ENCODE results near the gene KHDC1. TPM values are rescaled to one million over a fixed set of nuclear protein-coding genes. Genes with fewer than 3 reads are reported as not detected.
"Not testable (repeated sequence)": the region's sequence is repeated elsewhere in the genome, so short reads cannot be mapped to it uniquely, and the experiment has no call there.

Gene KHDC1
- polyA plus RNA-seq, 1 donor (not counting 4 experiments of a cell fraction or from before 2014, with no cell fraction given): 0.55 TPM

GRCh38 chr6:73282871-73283270 lies 19.9 kb upstream of the KHDC1 start:
- peaks cover 5 to 8% of the 10 kb centered on the region in 2 experiments for H3K36me3 ChIP-seq (ENCODE audit: control insufficient read depth in 2 of 2, extremely low read depth in 1 of 2, insufficient read depth in 2 of 2, low read length in 2 of 2)
- TF ChIP-seq EZH2 (IDR thresholded peaks at IDR 0.05; ENCODE audit: low read length) (no peak), CTCF (optimal IDR thresholded peaks at IDR 0.05 in 1 of 3, IDR thresholded peaks at IDR 0.05 in 1 of 3, conservative IDR thresholded peaks at IDR 0.05 in 1 of 3; ENCODE audit: extremely low read depth in 1 of 3, insufficient read depth in 2 of 3, low read length in 3 of 3) (no peak)
- no peaks in the 10 kb centered on the region for H3K79me2 ChIP-seq (ENCODE audit: control insufficient read depth, insufficient read depth, low read length)
- no peak overlapping the region for H2AFZ ChIP-seq (ENCODE audit: control insufficient read depth, low read length)
- FAIRE-seq (no peak), DNase-seq (ENCODE audit: low read depth, low spot score) (no peak)
- no peak overlapping the region for H3K27ac ChIP-seq (ENCODE audit: control insufficient read depth, insufficient read depth, low read length)
- no peaks in the 10 kb centered on the region for H3K4me1 ChIP-seq (ENCODE audit: control insufficient read depth, extremely low read depth, insufficient read depth, low read length)
- no peaks in the 10 kb centered on the region for H3K9me3 ChIP-seq (ENCODE audit: control insufficient read depth, low read depth, low read length)
- H4K20me1 ChIP-seq (ENCODE audit: control insufficient read depth, extremely low read depth, insufficient read depth, low read length): no peaks in the 10 kb centered on the region
- dilution Hi-C loops (cut with MboI; ENCODE audit: extremely low pct_ligation_motif_present, low sequenced_read_pairs): no loop called here
- no peaks in the 10 kb centered on the region for H3K9me1 ChIP-seq (ENCODE audit: control insufficient read depth, extremely low read depth, insufficient read depth, low read length)
- no peak overlapping the region for H3K4me2 ChIP-seq (ENCODE audit: control insufficient read depth, extremely low read depth, insufficient read depth, low read depth, low read length)
- H3K27me3 ChIP-seq (ENCODE audit: control insufficient read depth, extremely low read depth, insufficient read depth, low read length): no peaks in the 10 kb centered on the region
- H3K4me3 ChIP-seq (ENCODE audit: control insufficient read depth in 2 of 3, extremely low read depth in 1 of 3, insufficient read depth in 2 of 3, low read depth in 1 of 3, low read length in 3 of 3): no peak overlapping the region
- no peak overlapping the region for H3K9ac ChIP-seq (ENCODE audit: control insufficient read depth, extremely low read depth, insufficient read depth, low read length)

GRCh38 chr6:73281684-73282083 lies 18.7 kb upstream of the KHDC1 start:
- H3K9ac ChIP-seq (ENCODE audit: control insufficient read depth, extremely low read depth, insufficient read depth, low read length); H4K20me1 ChIP-seq (ENCODE audit: control insufficient read depth, extremely low read depth, insufficient read depth, low read length); H3K79me2 ChIP-seq (ENCODE audit: control insufficient read depth, insufficient read depth, low read length); H3K4me1 ChIP-seq (ENCODE audit: control insufficient read depth, extremely low read depth, insufficient read depth, low read length); H3K9me1 ChIP-seq (ENCODE audit: control insufficient read depth, extremely low read depth, insufficient read depth, low read length); H3K4me2 ChIP-seq (ENCODE audit: control insufficient read depth, extremely low read depth, insufficient read depth, low read depth, low read length); H3K36me3 ChIP-seq (ENCODE audit: control insufficient read depth in 2 of 2, extremely low read depth in 1 of 2, insufficient read depth in 2 of 2, low read length in 2 of 2); dilution Hi-C loops (cut with MboI; ENCODE audit: extremely low pct_ligation_motif_present, low sequenced_read_pairs); H3K9me3 ChIP-seq (ENCODE audit: control insufficient read depth, low read depth, low read length); H3K4me3 ChIP-seq (ENCODE audit: control insufficient read depth in 2 of 3, extremely low read depth in 1 of 3, insufficient read depth in 2 of 3, low read depth in 1 of 3, low read length in 3 of 3); H3K27me3 ChIP-seq (ENCODE audit: control insufficient read depth, extremely low read depth, insufficient read depth, low read length); H2AFZ ChIP-seq (ENCODE audit: control insufficient read depth, low read length); DNase-seq (ENCODE audit: low read depth, low spot score); H3K27ac ChIP-seq (ENCODE audit: control insufficient read depth, insufficient read depth, low read length); FAIRE-seq: not testable (repeated sequence)

- H3K27me3 ChIP-seq (ENCODE audit: control insufficient read depth, extremely low read depth, insufficient read depth, low read length); FAIRE-seq; H3K9me3 ChIP-seq (ENCODE audit: control insufficient read depth, low read depth, low read length); H2AFZ ChIP-seq (ENCODE audit: control insufficient read depth, low read length); H3K36me3 ChIP-seq (ENCODE audit: control insufficient read depth in 2 of 2, extremely low read depth in 1 of 2, insufficient read depth in 2 of 2, low read length in 2 of 2); H3K9ac ChIP-seq (ENCODE audit: control insufficient read depth, extremely low read depth, insufficient read depth, low read length); dilution Hi-C loops (cut with MboI; ENCODE audit: extremely low pct_ligation_motif_present, low sequenced_read_pairs); H3K4me2 ChIP-seq (ENCODE audit: control insufficient read depth, extremely low read depth, insufficient read depth, low read depth, low read length); H4K20me1 ChIP-seq (ENCODE audit: control insufficient read depth, extremely low read depth, insufficient read depth, low read length); H3K4me3 ChIP-seq (ENCODE audit: control insufficient read depth in 2 of 3, extremely low read depth in 1 of 3, insufficient read depth in 2 of 3, low read depth in 1 of 3, low read length in 3 of 3); DNase-seq (ENCODE audit: low read depth, low spot score); H3K9me1 ChIP-seq (ENCODE audit: control insufficient read depth, extremely low read depth, insufficient read depth, low read length); H3K27ac ChIP-seq (ENCODE audit: control insufficient read depth, insufficient read depth, low read length): not testable (repeated sequence)
- peaks cover 20% of the 10 kb centered on the region for H3K4me1 ChIP-seq (ENCODE audit: control insufficient read depth, extremely low read depth, insufficient read depth, low read length)
- peaks cover 21% of the 10 kb centered on the region for H3K79me2 ChIP-seq (ENCODE audit: control insufficient read depth, insufficient read depth, low read length)
Observed at GRCh38 chr6:73269296-73269695, 6.3 kb upstream of the KHDC1 start.

- H3K9me3 ChIP-seq (ENCODE audit: control insufficient read depth, low read depth, low read length); FAIRE-seq; DNase-seq (ENCODE audit: low read depth, low spot score); H3K4me3 ChIP-seq (ENCODE audit: control insufficient read depth in 2 of 3, extremely low read depth in 1 of 3, insufficient read depth in 2 of 3, low read depth in 1 of 3, low read length in 3 of 3); H3K36me3 ChIP-seq (ENCODE audit: control insufficient read depth in 2 of 2, extremely low read depth in 1 of 2, insufficient read depth in 2 of 2, low read length in 2 of 2); H3K27ac ChIP-seq (ENCODE audit: control insufficient read depth, insufficient read depth, low read length); H3K9ac ChIP-seq (ENCODE audit: control insufficient read depth, extremely low read depth, insufficient read depth, low read length); H4K20me1 ChIP-seq (ENCODE audit: control insufficient read depth, extremely low read depth, insufficient read depth, low read length); H3K4me2 ChIP-seq (ENCODE audit: control insufficient read depth, extremely low read depth, insufficient read depth, low read depth, low read length); H3K9me1 ChIP-seq (ENCODE audit: control insufficient read depth, extremely low read depth, insufficient read depth, low read length); H3K27me3 ChIP-seq (ENCODE audit: control insufficient read depth, extremely low read depth, insufficient read depth, low read length); H2AFZ ChIP-seq (ENCODE audit: control insufficient read depth, low read length); dilution Hi-C loops (cut with MboI; ENCODE audit: extremely low pct_ligation_motif_present, low sequenced_read_pairs): not testable (repeated sequence)
- peaks cover 21% of the 10 kb centered on the region for H3K79me2 ChIP-seq (ENCODE audit: control insufficient read depth, insufficient read depth, low read length)
- H3K4me1 ChIP-seq (ENCODE audit: control insufficient read depth, extremely low read depth, insufficient read depth, low read length): peaks cover 24% of the 10 kb centered on the region
Observed at GRCh38 chr6:73268896-73269295, 5.9 kb upstream of the KHDC1 start.

Data from keratinocyte (primary cell).